ENCODE measurements around the gene RPL41.

RPL41 gene

DNA sequence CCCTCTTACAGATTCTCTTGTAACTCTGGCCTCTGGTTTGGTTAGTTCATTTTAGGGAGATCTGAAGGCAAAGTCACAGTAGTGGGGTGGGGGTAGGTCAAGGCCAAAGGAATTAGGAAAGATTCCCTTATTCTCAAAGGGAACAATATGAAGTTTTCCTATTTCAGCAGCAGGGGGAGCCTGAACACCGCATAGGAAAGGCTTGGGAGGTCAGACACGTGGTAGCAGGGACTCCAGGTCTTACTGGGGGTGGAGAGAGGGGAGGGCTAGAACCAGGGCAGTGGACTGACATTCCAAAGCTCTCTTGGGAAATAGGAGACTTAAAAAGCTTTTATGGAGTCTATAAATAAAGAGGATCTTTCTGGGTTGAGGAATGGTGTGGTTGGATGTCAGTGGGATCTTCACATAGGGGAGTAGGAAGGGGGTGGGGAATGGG, 2.9 kb downstream of the RPL41 start:
- peak overlapping the region; percentile 80 to 97 (median 94) for H3K9ac ChIP-seq
- H3K36me3 ChIP-seq = peaks cover 23 to 57% (median 40%) of the 10 kb centered on the region in 11 experiments
- no peak for TF ChIP-seq Cebpa-rat (IDR thresholded peaks at IDR 0.05)
- H3K27me3 ChIP-seq = no peaks in the 10 kb centered on the region
- H4K20me1 ChIP-seq = peaks cover 0 to 11% (median 0%) of the 10 kb centered on the region in 11 experiments; a peak in 4 of 22 replicates
- peaks cover 25 to 54% (median 41%) of the 10 kb centered on the region in 10 experiments for H3K4me1 ChIP-seq
- peaks cover 0 to 5% (median 3%) of the 10 kb centered on the region in 11 experiments; a peak in 6 of 22 replicates for H3K9me3 ChIP-seq (replicated peaks in 1 of 11)
- H3K4me3 ChIP-seq = peak overlapping the region; percentile 72 to 97 (median 86); a peak in 19 of 20 replicates
- peak overlapping the region in 10 of 11 experiments; percentile 75 to 94 (median 88); a peak in 18 of 22 replicates for H3K27ac ChIP-seq
- peak overlapping the region; percentile 78 to 100 (median 95) for H3K4me2 ChIP-seq

DNA sequence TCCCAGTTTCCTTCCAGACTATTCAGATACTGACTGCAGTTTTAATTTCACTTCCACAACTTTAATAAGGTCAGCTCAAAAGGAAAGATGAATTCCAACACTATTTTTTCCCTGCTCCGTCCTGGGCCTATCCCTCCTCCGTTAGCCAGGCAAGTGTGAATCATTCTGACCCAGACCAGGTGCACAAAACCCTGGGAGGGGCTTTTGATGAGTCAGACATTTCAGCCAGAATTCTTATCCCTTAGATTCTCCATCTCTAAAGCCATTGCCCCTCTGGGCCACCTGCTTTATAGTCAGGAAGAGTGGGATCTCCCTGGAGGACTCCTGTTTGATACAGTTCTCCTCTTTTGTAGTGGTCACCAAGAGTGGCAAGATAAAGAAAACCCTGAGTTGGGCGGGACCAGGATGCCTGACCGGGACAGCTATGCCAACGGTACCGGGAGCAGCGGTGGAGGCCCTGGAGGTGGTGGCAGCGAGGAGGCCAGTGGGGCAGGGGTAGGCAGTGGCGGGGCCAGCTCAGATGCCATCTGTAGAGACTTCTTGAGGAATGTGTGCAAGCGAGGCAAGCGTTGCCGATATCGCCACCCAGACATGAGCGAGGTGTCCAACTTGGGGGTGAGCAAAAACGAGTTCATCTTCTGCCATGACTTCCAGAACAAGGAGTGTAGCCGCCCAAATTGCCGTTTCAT, 3.9 kb downstream of the RPL41 start:
- H3K4me2 ChIP-seq = peak overlapping the region; percentile 78 to 100 (median 95)
- no peak overlapping the region; a peak in 1 of 20 replicates for H3K4me3 ChIP-seq
- no peaks in the 10 kb centered on the region for H3K27me3 ChIP-seq
- peak overlapping the region in 3 of 11 experiments; percentile 82 to 94 (median 92); a peak in 4 of 22 replicates for H3K27ac ChIP-seq
- peaks cover 27 to 59% (median 49%) of the 10 kb centered on the region in 10 experiments for H3K4me1 ChIP-seq
- peaks cover 19 to 55% (median 38%) of the 10 kb centered on the region in 11 experiments for H3K36me3 ChIP-seq
- peaks cover 0 to 11% (median 0%) of the 10 kb centered on the region in 11 experiments; a peak in 4 of 22 replicates for H4K20me1 ChIP-seq
- H3K9ac ChIP-seq = peak overlapping the region; percentile 32 to 97 (median 94); a peak in 20 of 22 replicates
- no peak for TF ChIP-seq Cebpa-rat (IDR thresholded peaks at IDR 0.05)
- peaks cover 0 to 2% (median 1%) of the 10 kb centered on the region in 11 experiments; a peak in 5 of 22 replicates for H3K9me3 ChIP-seq (replicated peaks in 1 of 11)

DNA sequence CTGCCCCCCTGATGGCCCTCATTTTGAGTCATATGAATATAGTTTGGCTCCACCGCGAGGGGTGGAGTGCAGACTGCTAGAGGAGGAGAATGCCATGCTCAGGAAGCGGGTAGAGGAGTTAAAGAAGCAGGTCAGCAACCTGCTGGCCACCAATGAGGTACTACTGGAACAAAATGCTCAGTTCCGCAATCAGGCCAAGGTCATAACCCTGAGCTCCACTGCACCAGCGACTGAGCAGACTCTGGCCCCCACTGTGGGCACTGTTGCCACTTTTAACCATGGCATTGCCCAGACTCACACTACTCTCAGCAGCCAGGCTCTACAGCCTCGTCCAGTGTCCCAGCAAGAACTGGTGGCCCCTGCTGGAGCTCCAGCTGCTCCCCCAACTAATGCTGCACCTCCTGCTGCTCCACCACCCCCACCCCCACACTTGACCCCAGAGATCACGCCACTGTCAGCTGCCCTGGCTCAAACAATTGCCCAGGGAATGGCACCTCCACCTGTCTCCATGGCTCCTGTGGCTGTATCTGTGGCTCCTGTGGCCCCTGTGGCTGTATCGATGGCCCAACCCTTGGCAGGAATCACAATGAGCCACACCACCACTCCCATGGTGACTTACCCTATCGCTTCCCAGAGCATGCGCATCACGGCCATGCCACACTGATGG, 4.9 kb downstream of the RPL41 start:
- no peak for TF ChIP-seq Cebpa-rat (IDR thresholded peaks at IDR 0.05)
- peak overlapping the region in 6 of 11 experiments; percentile 6 to 97 (median 73); a peak in 6 of 22 replicates for H3K9ac ChIP-seq
- H3K9me3 ChIP-seq (replicated peaks in 1 of 11) = no peaks in the 10 kb centered on the region

DNA sequence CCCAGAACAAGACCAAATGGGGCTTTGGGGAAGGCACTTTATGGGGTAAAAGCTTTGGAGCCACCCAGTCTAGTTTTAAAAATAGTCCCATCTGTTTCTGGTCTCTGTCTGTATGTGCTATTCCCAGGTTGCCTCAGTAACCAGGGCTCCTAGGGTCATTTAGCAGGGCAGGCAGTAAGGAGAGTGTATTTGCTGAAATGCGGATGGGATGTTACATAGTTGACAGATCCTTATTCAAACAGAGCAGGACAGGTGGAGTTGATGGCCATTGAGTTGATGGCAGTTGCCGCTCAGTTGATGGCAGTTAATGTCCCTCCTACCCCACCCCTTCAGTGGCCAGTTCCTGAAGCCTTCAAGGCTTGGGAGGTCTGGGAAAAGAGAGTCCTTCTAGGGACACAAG, 6.2 kb downstream of the RPL41 start:
- H3K27ac ChIP-seq = peak overlapping the region in 2 of 11 experiments; percentile 0 to 16; a peak in 2 of 22 replicates
- no peaks in the 10 kb centered on the region for H3K27me3 ChIP-seq
- no peak overlapping the region for H3K4me3 ChIP-seq
- no peak for TF ChIP-seq Cebpa-rat (IDR thresholded peaks at IDR 0.05)
- H3K4me1 ChIP-seq = peaks cover 45 to 79% (median 68%) of the 10 kb centered on the region in 10 experiments
- no peaks in the 10 kb centered on the region for H3K9me3 ChIP-seq (replicated peaks in 1 of 11)
- peak overlapping the region in 1 of 11 experiments; percentile 15; a peak in 1 of 22 replicates for H3K4me2 ChIP-seq
- peaks cover 14 to 47% (median 31%) of the 10 kb centered on the region in 11 experiments for H3K36me3 ChIP-seq
- H4K20me1 ChIP-seq = peaks cover 0 to 9% (median 0%) of the 10 kb centered on the region in 11 experiments; a peak in 5 of 22 replicates
- H3K9ac ChIP-seq = peak overlapping the region in 2 of 11 experiments; percentile 21 to 44; a peak in 2 of 22 replicates

More for the DNA sequence above, 4.9 kb downstream of the RPL41 start:
- Histone ChIP-seq H3K4me3 (no peak overlapping the region), H4K20me1 (peaks cover 0 to 11% (median 0%) of the 10 kb centered on the region in 11 experiments; a peak in 4 of 22 replicates), H3K4me2 (no peak overlapping the region), H3K4me1 (peaks cover 32 to 66% (median 55%) of the 10 kb centered on the region in 10 experiments), H3K36me3 (peaks cover 19 to 55% (median 38%) of the 10 kb centered on the region in 11 experiments), H3K27me3 (no peaks in the 10 kb centered on the region), H3K27ac (no peak overlapping the region)

DNA sequence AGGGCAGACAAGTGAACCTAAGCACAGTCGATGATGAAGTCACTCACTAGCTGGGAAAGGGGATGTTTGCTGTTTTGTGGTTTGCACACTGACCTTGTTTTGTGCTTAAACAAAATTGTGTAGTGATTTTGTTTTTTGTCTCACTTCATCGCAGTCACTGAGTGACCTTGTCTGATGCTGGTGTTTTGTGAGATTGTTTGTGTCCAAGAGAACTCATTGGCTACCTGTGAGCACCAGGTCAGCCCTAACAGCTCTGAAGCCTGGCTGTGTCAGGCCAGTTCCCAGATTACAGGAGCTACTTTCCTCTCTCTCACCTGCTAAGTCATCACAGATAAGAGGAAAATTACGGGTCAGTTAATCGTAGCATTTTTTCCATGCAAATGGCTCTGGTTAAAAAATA, 7.7 kb downstream of the RPL41 start:
- Histone ChIP-seq H4K20me1 (peaks cover 0 to 9% (median 0%) of the 10 kb centered on the region in 11 experiments; a peak in 6 of 22 replicates), H3K9me3 (replicated peaks in 1 of 11) (no peaks in the 10 kb centered on the region), H3K4me2 (peak overlapping the region in 5 of 11 experiments; percentile 0 to 98 (median 82); a peak in 10 of 22 replicates), H3K27me3 (no peaks in the 10 kb centered on the region), H3K36me3 (peaks cover 14 to 46% (median 30%) of the 10 kb centered on the region in 11 experiments), H3K9ac (peak overlapping the region in 3 of 11 experiments; percentile 3 to 23 (median 19); a peak in 3 of 22 replicates), H3K27ac (peak overlapping the region in 4 of 11 experiments; percentile 2 to 71 (median 19); a peak in 1 of 22 replicates), H3K4me1 (peaks cover 39 to 76% (median 64%) of the 10 kb centered on the region in 10 experiments), H3K4me3 (no peak overlapping the region)
- TF ChIP-seq Cebpa-rat (IDR thresholded peaks at IDR 0.05) = no peak

DNA sequence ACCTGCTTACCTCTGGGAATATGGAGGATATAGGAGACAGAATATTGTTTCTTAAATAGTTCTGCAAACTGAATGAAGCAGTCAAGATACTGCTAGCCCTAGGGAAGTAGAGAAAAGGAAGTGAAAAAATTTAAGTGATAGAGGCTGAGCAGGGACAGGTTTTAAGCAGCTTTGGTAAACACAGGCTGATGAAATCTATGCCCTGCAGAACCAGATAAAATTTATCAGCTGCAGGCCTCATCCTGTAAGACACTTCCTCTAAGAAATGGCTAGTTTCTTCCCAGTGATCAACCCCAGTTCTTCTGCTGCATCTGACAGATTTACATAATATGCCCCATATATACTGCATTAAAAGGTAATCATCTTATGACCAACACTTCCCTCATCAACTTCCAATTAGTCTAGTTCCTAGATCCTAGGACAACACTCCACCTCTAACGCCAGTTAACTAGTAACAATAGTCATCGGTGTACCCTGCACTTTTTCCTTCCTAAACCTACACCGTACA, 10.4 kb downstream of the RPL41 start:
- TF ChIP-seq Cebpa-rat (IDR thresholded peaks at IDR 0.05) = no peak

DNA sequence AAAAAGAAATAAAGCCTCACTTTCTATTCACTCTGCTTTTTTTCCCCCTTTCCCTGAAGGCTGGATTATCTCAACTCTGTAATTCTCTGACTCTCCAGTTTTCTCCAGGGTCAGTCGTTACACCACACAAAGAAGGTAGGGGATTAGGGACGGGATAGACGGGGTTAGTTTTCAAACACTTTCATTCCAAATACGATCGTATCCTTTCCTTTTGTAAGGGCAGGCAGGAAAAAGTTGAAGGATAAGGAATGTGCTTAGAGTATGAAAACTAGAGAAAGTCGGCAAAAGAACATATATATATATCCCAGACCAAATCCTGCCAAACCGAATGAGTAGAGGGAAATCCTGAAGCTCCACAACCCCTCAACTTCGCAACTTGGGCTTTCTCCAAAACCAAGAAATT, 11.1 kb downstream of the RPL41 start:
- H3K9me3 ChIP-seq (replicated peaks in 1 of 11) = no peaks in the 10 kb centered on the region
- H4K20me1 ChIP-seq = peaks cover 0 to 21% (median 0%) of the 10 kb centered on the region in 11 experiments; a peak in 6 of 22 replicates
- H3K4me1 ChIP-seq = peaks cover 45 to 78% (median 66%) of the 10 kb centered on the region in 10 experiments
- peak overlapping the region; percentile 82 to 98 (median 92) for H3K4me2 ChIP-seq
- TF ChIP-seq Cebpa-rat (IDR thresholded peaks at IDR 0.05) = no peak
- H3K9ac ChIP-seq = peak overlapping the region; percentile 47 to 96 (median 71); a peak in 21 of 22 replicates
- H3K27me3 ChIP-seq = no peaks in the 10 kb centered on the region
- peaks cover 23 to 43% (median 29%) of the 10 kb centered on the region in 11 experiments for H3K36me3 ChIP-seq
- peak overlapping the region; percentile 40 to 98 (median 52) for H3K4me3 ChIP-seq
- H3K27ac ChIP-seq = peak overlapping the region; percentile 15 to 89 (median 71); a peak in 20 of 22 replicates

More for the DNA sequence above, 10.4 kb downstream of the RPL41 start:
- no peaks in the 10 kb centered on the region for H3K27me3 ChIP-seq
- H3K4me1 ChIP-seq = peaks cover 45 to 80% (median 68%) of the 10 kb centered on the region in 10 experiments
- H3K9ac ChIP-seq = peak overlapping the region; percentile 54 to 96 (median 71); a peak in 20 of 22 replicates
- H3K27ac ChIP-seq = peak overlapping the region; percentile 59 to 89 (median 71); a peak in 21 of 22 replicates
- H4K20me1 ChIP-seq = peaks cover 0 to 21% (median 0%) of the 10 kb centered on the region in 11 experiments; a peak in 6 of 22 replicates
- peaks cover 16 to 43% (median 27%) of the 10 kb centered on the region in 11 experiments for H3K36me3 ChIP-seq
- peak overlapping the region; percentile 82 to 98 (median 92) for H3K4me2 ChIP-seq
- H3K4me3 ChIP-seq = peak overlapping the region; percentile 40 to 98 (median 52); a peak in 15 of 20 replicates
- no peaks in the 10 kb centered on the region for H3K9me3 ChIP-seq (replicated peaks in 1 of 11)

Measured in BLaER1 treated with 17β-estradiol and CSF1 and Interleukin-3, amounts not matched to agents 10 nM and 100 nM (cell line).